ENCODE data around the gene C16orf89.

C16orf89 gene

DNA sequence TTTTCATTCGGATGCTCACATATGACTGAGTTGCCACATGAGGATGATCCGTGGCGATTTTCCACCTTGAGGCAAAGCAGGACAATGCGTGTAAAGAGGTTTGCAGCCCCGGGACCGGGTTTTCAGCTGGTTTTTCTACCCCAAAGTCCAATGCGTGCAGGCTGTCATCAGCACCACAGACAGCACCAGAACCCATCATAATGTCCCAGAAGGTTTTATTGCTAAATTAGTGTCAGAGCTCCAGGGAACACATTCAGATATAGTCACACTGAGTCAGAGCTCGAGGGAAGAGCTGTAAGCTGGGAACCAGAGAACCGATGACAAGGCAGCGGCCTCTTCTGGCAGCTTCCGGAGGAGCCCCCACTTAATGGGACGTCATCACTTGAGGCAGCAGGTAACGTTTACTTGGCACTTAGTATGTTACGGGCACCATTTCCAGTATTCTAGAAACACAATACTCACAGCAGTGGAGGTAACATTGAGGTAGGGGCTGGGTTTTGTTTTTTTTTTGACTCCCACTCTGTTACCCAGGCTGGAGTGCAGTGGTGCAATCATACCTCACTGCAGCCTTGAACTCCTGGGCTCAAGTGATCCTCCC is 23.1 kb downstream of the C16orf89 start:
- H3K9me3 ChIP-seq (ENCODE audit: control insufficient read depth, low read length), result no peaks in the 10 kb centered on the region
- H3K27ac ChIP-seq, result no peak overlapping the region
- peaks cover 6% of the 10 kb centered on the region for H3K79me2 ChIP-seq
- TF ChIP-seq, protein P1, sequence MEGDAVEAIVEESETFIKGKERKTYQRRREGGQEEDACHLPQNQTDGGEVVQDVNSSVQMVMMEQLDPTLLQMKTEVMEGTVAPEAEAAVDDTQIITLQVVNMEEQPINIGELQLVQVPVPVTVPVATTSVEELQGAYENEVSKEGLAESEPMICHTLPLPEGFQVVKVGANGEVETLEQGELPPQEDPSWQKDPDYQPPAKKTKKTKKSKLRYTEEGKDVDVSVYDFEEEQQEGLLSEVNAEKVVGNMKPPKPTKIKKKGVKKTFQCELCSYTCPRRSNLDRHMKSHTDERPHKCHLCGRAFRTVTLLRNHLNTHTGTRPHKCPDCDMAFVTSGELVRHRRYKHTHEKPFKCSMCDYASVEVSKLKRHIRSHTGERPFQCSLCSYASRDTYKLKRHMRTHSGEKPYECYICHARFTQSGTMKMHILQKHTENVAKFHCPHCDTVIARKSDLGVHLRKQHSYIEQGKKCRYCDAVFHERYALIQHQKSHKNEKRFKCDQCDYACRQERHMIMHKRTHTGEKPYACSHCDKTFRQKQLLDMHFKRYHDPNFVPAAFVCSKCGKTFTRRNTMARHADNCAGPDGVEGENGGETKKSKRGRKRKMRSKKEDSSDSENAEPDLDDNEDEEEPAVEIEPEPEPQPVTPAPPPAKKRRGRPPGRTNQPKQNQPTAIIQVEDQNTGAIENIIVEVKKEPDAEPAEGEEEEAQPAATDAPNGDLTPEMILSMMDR (IDR thresholded peaks at IDR 0.05), result no peak
- H3K36me3 ChIP-seq (ENCODE audit: control insufficient read depth, insufficient read depth, low read length), result no peaks in the 10 kb centered on the region
- no peak overlapping the region for H3K4me3 ChIP-seq (ENCODE audit: low read depth, low read length)
- H3K4me2 ChIP-seq (ENCODE audit: low read length), result no peak overlapping the region
- no peaks in the 10 kb centered on the region for H3K27me3 ChIP-seq (ENCODE audit: control insufficient read depth, insufficient read depth, low read length)
- H2AFZ ChIP-seq, result no peak overlapping the region
- no peaks in the 10 kb centered on the region for H3K4me1 ChIP-seq
- H3K9ac ChIP-seq, result no peak overlapping the region

DNA sequence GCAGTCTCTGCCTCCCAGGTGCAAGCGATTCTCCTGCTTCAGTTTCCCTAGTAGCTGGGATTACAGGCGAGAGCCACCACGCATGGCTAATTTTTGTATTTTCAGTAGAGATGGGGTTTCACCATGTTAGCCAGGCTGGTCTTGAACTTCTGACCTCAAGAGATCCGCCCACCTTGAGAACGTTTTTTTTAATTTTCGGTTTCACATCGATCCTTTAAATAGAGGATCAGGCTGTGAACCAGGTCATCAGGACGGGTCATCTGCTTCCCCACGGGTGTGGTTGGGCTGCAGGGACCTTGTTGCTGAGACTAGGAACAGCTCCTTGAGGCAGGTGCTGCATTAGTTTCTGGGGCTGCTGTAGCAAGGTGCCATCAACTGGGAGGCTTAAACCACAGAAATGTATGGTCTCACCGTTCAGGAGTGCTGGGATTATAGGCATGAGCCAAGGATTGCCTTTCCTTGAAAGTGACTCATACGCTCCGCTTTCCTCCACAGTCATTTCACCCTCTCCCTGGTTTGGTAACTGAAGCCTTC is 24.1 kb downstream of the C16orf89 start:
- TF ChIP-seq, protein P1 (IDR thresholded peaks at IDR 0.05), result no peak
- Histone ChIP-seq H3K4me1 (no peaks in the 10 kb centered on the region), H3K79me2 (peaks cover 6% of the 10 kb centered on the region), H3K4me2 (ENCODE audit: low read length) (no peak overlapping the region), H2AFZ (no peak overlapping the region), H3K9me3 (ENCODE audit: control insufficient read depth, low read length) (no peaks in the 10 kb centered on the region), H3K36me3 (ENCODE audit: control insufficient read depth, insufficient read depth, low read length) (no peaks in the 10 kb centered on the region), H3K9ac (no peak overlapping the region), H3K27ac (no peak overlapping the region), H3K27me3 (ENCODE audit: control insufficient read depth, insufficient read depth, low read length) (no peaks in the 10 kb centered on the region), H3K4me3 (ENCODE audit: low read depth, low read length) (no peak overlapping the region)

DNA sequence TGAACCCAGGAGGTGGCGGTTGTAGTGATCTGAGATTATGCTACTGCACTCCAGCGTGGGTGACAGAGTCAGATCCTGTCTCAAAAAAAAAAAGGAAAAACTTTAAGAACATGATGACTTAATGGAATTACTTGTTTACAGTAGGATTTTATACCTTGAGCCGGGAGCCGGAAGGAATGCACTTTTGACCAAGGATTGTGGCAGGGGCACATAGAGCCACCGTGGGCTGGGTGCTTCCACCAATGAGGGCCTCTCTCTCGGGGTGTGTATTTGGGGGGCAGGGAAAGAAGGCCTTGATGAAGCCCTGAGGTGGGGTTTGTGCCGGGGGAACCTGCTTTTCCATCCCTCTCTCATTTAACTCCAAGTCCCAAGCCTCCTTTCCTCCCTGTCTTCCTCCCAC is 25.3 kb downstream of the C16orf89 start:
- TF ChIP-seq, protein P1 (IDR thresholded peaks at IDR 0.05), result no peak
- Histone ChIP-seq H3K9me3 (ENCODE audit: control insufficient read depth, low read length) (no peaks in the 10 kb centered on the region), H3K9ac (no peak overlapping the region), H3K27me3 (ENCODE audit: control insufficient read depth, insufficient read depth, low read length) (no peaks in the 10 kb centered on the region), H2AFZ (no peak overlapping the region), H3K79me2 (peaks cover 6% of the 10 kb centered on the region), H3K27ac (no peak overlapping the region), H3K4me1 (no peaks in the 10 kb centered on the region), H3K36me3 (ENCODE audit: control insufficient read depth, insufficient read depth, low read length) (no peaks in the 10 kb centered on the region), H3K4me2 (ENCODE audit: low read length) (no peak overlapping the region), H3K4me3 (ENCODE audit: low read depth, low read length) (no peak overlapping the region)

DNA sequence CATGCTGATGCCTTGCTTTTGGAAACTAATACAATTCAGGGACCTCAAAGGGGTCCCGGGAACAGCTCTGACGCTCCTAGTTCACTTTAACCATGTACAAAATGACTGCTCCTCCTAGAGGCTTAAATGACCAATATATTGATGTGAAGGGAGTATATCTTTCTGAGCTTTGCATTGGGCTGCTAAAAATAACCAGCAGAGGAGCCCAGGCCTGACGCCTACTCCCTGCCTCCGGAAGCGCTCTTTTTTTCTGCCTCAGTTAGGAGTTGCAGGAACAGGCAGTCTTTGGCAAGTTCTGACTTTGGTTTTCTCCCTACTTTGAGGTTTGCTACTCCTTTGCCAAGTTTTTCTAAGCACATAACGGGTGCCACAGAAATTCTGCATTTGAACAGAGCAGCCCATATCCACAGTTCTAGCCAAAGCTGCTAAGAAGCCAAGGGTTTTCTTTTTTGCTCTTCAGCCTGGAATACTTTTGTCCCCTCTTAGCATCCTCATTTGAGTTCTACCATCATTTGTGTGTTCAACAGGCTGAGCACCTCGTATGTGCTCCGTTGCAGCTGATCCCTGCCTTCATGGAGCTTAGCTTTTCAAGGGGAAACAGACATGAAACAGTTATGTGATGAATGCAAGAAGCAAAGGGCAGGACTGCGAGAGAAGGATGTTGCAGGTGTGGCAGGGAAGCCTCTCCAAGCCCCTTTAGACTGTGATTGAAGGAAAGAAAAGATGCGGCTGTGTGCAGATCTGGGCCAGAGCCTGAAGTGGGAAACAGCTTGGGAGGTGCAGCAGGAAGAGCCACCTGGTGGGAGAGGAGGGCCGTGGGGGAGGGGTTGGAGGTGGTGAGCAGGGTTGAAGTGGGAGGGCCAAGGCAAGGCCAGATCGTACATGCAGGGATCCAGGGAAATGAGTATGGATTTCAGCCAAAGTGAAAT is 29.3 kb downstream of the C16orf89 start:
- Histone ChIP-seq H3K9ac (no peak overlapping the region), H2AFZ (no peak overlapping the region), H3K9me3 (ENCODE audit: control insufficient read depth, low read length) (no peaks in the 10 kb centered on the region), H3K36me3 (ENCODE audit: control insufficient read depth, insufficient read depth, low read length) (no peaks in the 10 kb centered on the region), H3K27ac (no peak overlapping the region), H3K4me1 (peaks cover 11% of the 10 kb centered on the region), H3K4me3 (ENCODE audit: low read depth, low read length) (no peak overlapping the region), H3K27me3 (ENCODE audit: control insufficient read depth, insufficient read depth, low read length) (no peaks in the 10 kb centered on the region), H3K79me2 (no peaks in the 10 kb centered on the region), H3K4me2 (ENCODE audit: low read length) (no peak overlapping the region)
- TF ChIP-seq, protein P1 (IDR thresholded peaks at IDR 0.05), result no peak

Measured in parathyroid adenoma (tissue), 2 donors.